HG03196 (cell line): ENCODE measurements around the gene CHD6.

Source experiments
- ATAC-seq: cut with Tn5 transposase; IDR thresholded peaks from one replicate; pipeline ENCODE4 v1.9.1; 2021; ENCODE audit not compliant: unreplicated experiment

The CHD6 gene

GRCh38 chr20:41468994-41469600 lies 149.1 kb downstream of the CHD6 start:
- ATAC-seq, result no peak

DNA sequence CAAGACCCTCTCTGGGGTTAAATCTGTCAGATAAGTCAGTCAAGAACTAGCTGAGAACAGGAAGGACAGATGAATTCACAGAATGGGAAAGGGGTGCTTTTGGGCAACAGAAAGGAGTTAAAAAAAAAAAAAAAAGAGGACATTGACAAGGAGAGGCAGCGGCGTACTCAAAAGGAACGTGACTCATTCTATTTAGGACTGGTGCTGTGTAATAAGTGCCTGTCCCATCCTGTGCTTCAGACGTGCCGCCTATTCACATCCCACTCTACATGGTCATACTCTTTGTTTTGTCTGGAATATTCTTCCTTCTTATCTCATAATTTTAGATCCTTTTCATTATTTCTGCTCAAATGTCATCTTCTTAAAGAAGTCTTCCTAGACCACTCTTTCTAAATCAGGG lies 150.5 kb downstream of the CHD6 start:
- no peak for ATAC-seq

DNA sequence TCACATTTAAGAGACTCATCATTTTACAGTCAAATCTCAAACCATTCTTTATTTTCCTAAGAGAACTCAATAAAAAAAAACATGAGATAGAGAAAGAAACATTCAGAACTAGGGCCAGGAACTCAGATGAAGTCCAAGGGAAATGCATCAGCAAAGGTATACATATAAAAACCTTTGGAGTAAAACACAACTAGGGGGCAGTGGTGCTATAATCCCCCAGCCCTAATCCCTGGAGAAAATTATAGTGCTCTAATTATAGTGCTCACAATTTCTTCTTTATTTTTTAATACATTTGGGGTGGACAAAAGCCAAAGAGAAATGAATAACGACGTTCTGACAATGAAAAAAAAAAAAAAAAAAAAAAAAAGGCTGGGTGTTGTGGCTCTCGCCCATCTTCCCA lies 151.0 kb downstream of the CHD6 start:
- ATAC-seq, result no peak

GRCh38 chr20:41463567-41463966 lies 154.6 kb downstream of the CHD6 start:
- no peak for ATAC-seq

DNA sequence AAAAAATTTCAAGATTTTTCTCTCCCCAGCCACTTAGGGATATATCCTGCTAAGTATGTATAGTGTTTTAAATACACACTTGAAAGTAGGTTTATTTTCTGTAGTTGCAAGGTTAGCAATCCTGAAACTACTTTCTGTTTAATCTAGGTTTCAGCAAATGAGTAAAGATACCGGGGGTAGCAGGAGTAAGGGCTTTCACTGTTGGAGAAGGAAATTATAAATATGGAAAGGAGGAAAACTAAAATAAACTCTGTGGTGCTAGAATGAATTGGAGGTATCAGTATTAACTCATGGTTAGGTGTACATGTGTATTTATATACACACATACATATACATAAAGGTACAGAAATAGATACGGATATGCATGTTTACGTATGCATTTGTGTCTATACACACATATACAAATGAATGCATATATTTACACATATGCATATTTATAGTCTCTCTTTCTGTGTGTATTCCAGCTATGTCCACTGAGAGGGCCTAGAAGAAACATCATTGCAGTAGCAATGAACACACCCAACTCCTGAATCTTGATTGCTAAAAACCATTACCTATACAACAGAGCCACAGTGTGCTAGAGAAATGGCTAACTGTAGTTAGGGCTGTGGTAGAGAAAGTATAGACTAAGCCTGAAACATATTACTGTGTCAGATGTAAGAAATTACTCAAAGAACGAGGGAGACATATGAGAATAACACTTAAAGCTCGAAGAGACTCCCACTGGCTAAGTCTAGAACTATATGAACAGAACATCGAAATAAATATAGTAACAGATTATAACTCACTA lies 155.6 kb downstream of the CHD6 start:
- no peak for ATAC-seq

DNA sequence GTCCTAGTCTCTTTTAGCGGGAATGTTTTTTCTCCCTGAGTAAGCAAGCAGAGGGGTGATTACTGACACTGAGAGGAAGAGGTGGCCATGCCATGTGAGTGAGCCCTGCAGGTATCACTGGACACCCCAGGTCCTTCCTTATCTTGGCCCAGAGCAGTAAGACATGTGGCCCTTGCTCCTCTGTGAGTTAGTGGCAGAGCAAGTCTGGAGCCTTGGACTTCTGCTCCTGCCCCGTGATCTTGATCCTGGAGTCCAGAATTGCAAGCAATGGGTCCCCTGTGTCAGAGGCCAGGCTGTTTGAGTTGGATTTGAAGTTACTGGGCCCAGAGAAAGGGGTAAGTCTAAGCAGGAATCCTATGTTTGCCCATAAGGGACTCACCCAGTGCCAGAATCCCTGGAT lies 159.4 kb downstream of the CHD6 start:
- ATAC-seq, result no peak

- no peak for ATAC-seq
These were observed 160.9 kb downstream of the CHD6 start for GRCh38 chr20:41457173-41457857.

- no peak for ATAC-seq
These were observed 161.8 kb downstream of the CHD6 start for GRCh38 chr20:41456351-41456750.

- no peak for ATAC-seq
These were observed 163.9 kb downstream of the CHD6 start for GRCh38 chr20:41454250-41454649.

- no peak for ATAC-seq
These were observed 164.9 kb downstream of the CHD6 start for GRCh38 chr20:41453010-41453950.

DNA sequence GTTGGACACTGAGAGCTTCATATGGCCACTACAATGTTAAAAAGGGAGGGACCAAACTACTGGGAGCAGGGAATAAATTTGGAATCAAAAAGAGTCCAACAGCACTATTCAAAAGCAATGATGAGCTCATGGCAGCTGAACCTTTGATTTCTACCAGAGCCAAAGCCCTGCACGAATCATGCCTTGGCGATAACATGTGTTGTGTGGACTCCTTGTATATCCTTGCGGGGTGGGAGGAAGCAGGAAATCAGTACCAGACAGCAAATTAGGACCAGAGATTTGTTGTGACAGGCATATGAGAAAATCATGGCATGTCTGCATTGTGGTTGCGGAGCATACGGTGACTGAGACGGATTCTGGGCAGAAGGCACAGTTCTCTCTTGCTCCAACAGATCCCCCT lies 166.0 kb downstream of the CHD6 start:
- ATAC-seq, result no peak

DNA sequence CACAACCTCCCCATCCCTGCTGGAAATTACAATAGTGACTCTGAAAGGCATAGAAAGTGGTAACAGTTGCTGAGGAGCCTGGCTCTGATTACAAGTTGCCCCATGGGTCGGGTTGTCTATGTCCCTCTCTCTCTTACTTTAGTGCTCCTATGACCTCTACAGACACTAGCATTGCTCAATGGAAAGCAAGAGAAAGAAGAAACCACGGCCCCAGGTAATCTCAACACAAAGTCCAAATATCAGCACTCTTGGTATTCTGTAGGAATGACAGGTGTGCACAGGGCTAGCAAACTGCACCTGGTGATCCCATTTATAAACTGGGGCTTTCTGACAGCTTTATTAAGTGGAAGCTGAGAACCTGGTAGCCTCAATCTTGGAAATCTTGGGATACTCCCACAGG lies 171.2 kb downstream of the CHD6 start:
- ATAC-seq, result no peak

DNA sequence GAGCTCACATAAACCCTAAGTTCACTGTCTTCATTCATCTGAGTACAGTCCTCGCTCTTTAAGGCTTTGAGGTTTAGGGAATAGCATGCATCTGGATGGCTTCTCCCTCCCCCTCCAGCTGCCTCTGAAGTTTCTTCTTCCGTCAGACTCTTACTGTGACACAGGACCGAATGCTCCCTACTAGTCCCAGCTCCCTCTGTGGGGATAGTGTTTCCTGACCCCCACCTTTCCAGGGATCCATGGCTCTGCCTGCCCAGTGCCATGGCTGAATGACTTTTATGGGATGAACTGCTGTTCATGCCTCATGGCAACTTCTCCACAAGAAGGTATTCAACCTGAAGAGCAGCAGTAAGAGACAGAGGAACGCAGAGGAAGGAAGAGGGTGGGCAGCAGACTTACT lies 171.7 kb downstream of the CHD6 start:
- ATAC-seq, result no peak

- no peak for ATAC-seq
These were observed 173.4 kb downstream of the CHD6 start for GRCh38 chr20:41444821-41445220.

- ATAC-seq, result no peak
These were observed 174.5 kb downstream of the CHD6 start for GRCh38 chr20:41443691-41444090.

GRCh38 chr20:41440882-41441281 lies 177.3 kb downstream of the CHD6 start:
- no peak for ATAC-seq

DNA sequence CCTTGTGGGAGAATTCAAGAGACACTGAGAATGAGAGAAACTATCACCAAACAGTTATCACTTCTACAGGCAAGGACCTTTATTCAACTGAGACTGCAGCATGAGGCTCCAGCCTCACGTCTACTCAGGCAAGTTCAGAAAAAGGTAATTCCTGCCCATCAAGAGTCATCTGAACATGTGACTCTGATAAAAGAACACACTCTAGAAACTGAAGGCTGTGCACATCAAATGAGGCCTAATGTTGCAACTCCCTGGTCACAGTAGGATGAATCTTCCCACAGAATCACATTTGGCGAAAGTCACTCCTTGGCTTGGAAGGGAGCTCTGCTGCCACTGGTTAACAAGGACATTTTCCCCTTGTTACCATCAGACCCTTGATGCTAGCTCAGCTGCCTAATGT lies 180.3 kb downstream of the CHD6 start:
- ATAC-seq, result no peak

- no peak for ATAC-seq
These were observed 181.5 kb downstream of the CHD6 start for GRCh38 chr20:41436679-41437078.

DNA sequence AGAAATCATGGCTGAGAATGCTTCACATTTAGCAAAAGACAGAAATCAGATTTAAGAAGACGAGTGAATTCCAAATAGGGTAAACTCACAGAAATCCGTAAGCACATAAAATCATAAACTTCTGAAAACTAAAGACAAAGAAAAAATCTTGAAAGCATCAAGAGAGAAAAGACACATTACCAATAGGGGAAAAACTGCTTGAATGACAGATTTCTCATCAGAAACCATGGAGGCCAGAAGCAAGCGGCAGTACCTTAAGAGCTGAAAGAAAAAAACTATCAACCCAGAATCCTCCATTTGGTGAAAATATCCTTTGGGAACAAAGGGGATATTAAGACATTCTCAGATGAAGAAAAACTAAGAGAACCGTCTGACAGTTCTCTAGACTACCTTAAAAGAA lies 185.0 kb downstream of the CHD6 start:
- no peak for ATAC-seq

DNA sequence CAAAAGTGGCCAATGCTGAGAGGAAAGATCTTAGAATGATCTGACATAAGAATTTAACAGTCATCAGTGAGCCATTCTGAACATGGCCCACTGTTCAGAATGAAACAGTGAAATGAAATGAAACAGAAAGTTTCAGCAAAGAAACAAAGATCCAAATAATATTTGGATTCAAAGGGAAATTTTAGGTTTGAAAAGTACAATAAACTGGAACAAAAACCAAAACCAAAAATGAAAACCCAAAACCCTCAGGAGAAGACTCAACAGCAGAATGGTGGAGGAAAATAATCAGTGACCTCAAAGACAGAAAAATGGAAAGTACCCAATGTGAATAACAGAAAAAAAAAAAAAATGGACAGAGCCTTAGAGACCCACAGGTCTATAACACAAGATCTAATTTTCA lies 185.4 kb downstream of the CHD6 start:
- no peak for ATAC-seq

GRCh38 chr20:41428285-41428684 lies 189.9 kb downstream of the CHD6 start:
- no peak for ATAC-seq
